Measurements from ENCODE around the gene FLNB.

The FLNB gene

GRCh38 chr3:58163234-58163633, 155.0 kb downstream of the FLNB start:
- H3K4me3 ChIP-seq (ENCODE audit: control insufficient read depth, low read depth, low read length) = no peak overlapping the region
- no peak for TF ChIP-seq CTCF (conservative IDR thresholded peaks at IDR 0.05; ENCODE audit: control insufficient read depth, insufficient read depth, low read depth, low read length)
- DNase-seq (ENCODE audit: low read depth) = peak; percentile 32

- TF ChIP-seq CTCF (conservative IDR thresholded peaks at IDR 0.05; ENCODE audit: control insufficient read depth, insufficient read depth, low read depth, low read length) = no peak
- no peak overlapping the region for H3K4me3 ChIP-seq (ENCODE audit: control insufficient read depth, low read depth, low read length)
- no peak for DNase-seq (ENCODE audit: low read depth)
These were observed 156.1 kb downstream of the FLNB start for GRCh38 chr3:58164199-58164879.

GRCh38 chr3:58164906-58165821, 156.9 kb downstream of the FLNB start:
- H3K4me3 ChIP-seq (ENCODE audit: control insufficient read depth, low read depth, low read length) = no peak overlapping the region
- TF ChIP-seq CTCF (conservative IDR thresholded peaks at IDR 0.05; ENCODE audit: control insufficient read depth, insufficient read depth, low read depth, low read length) = no peak
- no peak for DNase-seq (ENCODE audit: low read depth)

GRCh38 chr3:58167431-58168351, 159.5 kb downstream of the FLNB start:
- H3K4me3 ChIP-seq (ENCODE audit: control insufficient read depth, low read depth, low read length) = no peak overlapping the region
- peak; percentile 65 for DNase-seq (ENCODE audit: low read depth)
- TF ChIP-seq CTCF (conservative IDR thresholded peaks at IDR 0.05; ENCODE audit: control insufficient read depth, insufficient read depth, low read depth, low read length) = peak; percentile 94

GRCh38 chr3:58168498-58168897, 160.3 kb downstream of the FLNB start:
- no peak for TF ChIP-seq CTCF (conservative IDR thresholded peaks at IDR 0.05; ENCODE audit: control insufficient read depth, insufficient read depth, low read depth, low read length)
- H3K4me3 ChIP-seq (ENCODE audit: control insufficient read depth, low read depth, low read length) = no peak overlapping the region
- DNase-seq (ENCODE audit: low read depth) = no peak

- no peak overlapping the region for H3K4me3 ChIP-seq (ENCODE audit: control insufficient read depth, low read depth, low read length)
- TF ChIP-seq CTCF (conservative IDR thresholded peaks at IDR 0.05; ENCODE audit: control insufficient read depth, insufficient read depth, low read depth, low read length) = no peak
- no peak for DNase-seq (ENCODE audit: low read depth)
These were observed 161.1 kb downstream of the FLNB start for GRCh38 chr3:58169371-58169770.
